KBM-7 (cell line): Measurements from ENCODE around the gene LSAMP.
A peak's percentile ranks its signal among the peaks of the same experiment; 100 is the strongest.

ENCODE experiments used
- DNase-seq: peaks from one replicate; pipeline ENCODE4 v3.0.0-alpha.2; 2015
- in situ Hi-C: fragments of 300-500 bp; cut with MboI; formaldehyde crosslinking; loops from 2 replicates; pipeline ENCODE4 v1.14.3; 2020; ENCODE audit warnings: low sequenced_read_pairs, low pct_unique_long_range_greater_than_20kb, mixed read lengths

Gene LSAMP

DNA sequence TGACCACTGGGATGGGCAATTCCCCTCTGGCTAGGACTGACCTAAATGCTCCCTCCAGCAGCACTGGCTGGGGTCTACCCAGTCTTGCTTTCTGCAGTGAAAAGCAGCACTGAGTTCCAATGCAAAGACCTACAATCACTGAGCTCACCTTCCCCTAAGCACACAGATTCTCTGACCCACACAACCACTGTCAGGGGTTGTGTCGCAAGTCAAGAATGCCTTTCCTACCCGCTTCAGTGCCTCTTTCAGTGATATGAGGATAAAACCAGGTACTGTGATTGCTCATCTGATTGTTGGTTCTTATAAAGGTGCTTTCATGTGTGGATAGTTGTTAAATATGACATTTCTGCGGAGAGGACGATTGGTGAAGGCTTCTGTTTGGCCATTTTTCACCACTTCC lies 476.4 kb downstream of the LSAMP start:
- no peak for DNase-seq
- in situ Hi-C loops, result no loop called here

DNA sequence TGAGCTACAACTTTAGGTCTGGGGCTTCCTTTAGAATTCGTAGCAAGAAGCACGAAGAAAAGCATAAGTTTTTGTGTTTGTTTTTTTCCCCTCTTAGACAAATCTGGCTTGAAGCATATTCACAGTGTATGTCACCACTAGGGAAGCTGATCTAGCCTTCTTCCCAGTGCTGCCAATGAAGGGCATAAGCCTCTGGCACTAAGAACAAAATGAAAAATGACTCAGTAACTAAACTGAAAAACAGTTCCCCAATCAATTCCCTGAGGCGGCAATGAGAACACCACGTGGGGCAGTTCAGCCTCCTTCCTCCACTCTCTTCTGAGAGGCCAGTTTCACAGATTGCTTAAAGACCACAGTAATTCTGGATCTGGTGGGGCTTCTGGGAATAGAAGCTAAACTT lies 483.9 kb downstream of the LSAMP start:
- in situ Hi-C loops, result no loop called here
- DNase-seq, result no peak

DNA sequence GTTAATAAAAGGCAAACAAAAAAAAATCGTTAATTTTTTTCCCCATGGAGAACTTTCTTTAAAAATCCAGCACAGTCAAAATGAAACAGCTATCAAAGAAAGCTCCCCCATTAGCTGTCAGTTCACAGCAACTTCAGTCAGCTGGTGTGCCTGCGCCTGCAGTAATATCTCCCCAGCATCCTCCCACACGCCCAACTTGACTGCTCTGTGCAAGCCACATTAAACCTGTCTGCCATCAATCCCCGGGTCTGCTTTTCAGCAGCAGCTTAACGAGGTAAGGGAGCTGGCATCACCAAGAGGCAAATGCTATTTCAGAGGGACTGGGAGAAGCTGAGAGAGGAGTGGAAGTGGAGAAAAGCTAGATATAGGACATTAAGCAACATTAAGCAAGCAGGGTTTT lies 484.5 kb downstream of the LSAMP start:
- DNase-seq, result no peak

DNA sequence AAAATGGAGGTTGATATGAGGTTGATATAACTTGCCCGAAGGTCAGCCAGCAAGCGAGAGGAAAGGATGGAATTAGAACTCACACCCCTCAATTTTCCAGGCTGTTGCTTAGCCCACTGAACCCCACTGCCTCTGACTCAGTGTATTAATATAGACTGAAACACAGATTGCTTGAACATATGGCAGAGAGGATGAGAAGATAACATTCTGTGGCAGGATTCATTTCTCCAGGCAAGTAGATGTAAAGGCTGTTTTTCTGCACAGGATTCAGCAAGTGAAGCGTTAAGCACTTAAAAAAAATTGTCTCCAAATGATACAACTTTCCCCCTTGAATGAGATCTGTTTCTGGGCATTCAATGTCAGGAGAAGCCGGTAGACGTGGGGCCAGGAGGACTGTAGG lies 486.8 kb downstream of the LSAMP start:
- in situ Hi-C loops, result no loop called here
- DNase-seq, result no peak

More for the DNA sequence above, 484.5 kb downstream of the LSAMP start:
- in situ Hi-C loops, result no loop called here

DNA sequence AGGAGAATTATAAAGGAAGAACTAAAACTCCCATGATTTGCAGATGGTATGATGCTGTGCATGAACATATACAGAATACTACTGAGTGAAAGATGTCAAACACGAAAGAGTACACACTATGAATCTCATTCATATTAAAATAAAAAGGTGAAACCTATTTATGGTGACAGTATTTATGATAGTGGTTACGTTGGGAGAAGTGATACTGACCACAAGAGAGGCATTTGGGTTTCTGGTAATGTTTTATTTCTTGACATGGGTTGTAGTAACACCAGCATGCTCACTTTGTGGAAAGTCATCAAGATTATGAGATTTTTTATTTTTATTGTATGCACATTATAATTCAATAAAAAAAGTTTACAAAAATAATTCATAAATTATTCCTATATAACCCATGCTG lies 498.0 kb downstream of the LSAMP start:
- in situ Hi-C loops, result no loop called here
- DNase-seq, result no peak

DNA sequence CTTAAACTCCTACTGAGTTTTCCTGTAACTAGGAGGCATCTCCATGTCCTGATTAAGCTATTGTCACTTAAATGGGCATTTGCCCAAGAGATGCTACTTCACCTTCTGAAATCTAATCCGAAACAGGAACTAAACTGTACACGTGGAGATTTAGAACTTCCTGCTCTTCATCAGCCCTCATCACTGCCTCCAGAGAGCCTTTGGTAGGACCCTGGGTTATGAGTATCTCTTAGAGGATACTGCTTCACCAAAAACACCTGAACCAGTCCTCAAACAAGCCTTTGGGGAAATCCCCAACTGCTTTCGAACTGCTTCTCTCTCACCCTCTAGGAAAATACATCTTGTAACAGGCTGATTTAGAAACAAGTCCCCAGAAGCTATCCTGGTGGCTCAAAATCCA lies 501.7 kb downstream of the LSAMP start:
- no peak for DNase-seq
- in situ Hi-C loops, result no loop called here

DNA sequence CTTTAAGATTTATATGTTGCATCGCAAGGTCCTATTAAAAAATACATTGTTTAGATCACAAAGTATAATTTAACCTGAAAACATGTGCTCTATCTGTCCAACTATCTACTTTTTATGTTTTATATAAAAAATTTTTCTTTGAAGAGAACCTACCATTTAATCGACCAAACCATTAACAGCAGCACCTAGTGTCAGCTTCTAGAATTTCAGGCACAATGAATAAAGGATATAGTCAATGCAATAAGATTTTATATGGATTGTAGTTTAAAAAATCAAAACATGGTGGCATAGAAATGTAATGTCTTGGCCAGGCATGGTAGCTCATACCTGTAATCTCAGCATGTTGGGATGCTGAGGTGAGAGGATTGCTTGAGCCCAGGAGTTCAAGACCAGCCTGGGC lies 508.2 kb downstream of the LSAMP start:
- DNase-seq, result no peak
- in situ Hi-C loops, result no loop called here

DNA sequence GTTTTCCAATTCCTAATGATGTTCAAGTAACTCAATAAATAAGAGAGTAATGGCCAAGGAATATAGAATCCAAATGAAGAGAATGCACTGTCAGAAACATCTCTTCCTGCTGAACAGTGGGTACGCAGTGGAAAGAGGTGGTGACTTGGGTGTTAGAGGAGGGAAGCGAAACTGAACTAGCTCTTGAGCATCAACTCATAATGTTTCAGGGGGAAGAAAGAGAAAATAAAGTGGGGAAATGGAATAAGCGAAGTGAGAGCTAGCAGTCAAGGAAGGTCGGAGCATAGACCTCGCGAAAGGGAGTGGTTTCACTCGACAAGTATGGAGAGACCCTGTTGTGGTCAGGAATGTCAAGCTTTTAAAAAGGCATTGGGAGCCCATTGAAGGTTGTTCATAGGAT lies 512.5 kb downstream of the LSAMP start:
- in situ Hi-C loops, result no loop called here
- DNase-seq, result no peak

DNA sequence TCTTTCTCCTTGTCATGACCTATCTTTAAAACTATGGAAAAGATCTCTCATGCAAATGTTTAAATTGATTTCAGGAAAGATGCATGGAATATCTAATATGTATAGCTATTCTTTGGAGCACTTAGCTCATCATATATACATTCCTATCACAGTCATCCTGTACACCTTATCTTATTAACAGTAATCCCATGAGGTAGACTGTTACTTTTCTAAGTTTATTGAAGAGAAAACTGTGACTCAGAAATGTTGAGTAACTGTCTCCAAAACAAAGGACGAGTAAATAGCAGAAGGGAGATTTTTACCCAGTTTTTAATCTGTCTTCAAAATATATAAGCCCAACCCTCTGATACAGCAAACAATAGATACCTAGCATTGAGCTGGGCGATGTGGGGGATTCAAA lies 513.7 kb downstream of the LSAMP start:
- in situ Hi-C loops, result no loop called here
- no peak for DNase-seq

DNA sequence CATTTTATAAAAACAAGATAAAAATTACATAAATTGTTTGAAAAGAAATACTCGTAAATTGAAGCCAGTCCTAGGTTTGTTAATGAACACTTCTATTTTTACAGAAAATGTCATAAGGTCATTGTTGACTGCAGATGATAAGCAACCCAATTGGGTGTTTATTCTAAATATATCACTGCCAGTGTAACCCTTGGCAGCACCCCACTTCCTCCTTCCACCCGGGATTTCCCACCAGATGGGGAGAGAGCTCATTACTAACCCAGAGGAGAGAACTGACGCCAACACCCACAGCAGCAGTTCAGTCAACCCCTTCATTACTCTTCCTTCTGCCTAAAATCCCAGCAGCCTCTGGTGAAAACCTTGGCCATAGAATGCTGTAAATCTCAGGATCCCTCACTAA lies 514.4 kb downstream of the LSAMP start:
- in situ Hi-C loops, result no loop called here
- DNase-seq, result no peak

DNA sequence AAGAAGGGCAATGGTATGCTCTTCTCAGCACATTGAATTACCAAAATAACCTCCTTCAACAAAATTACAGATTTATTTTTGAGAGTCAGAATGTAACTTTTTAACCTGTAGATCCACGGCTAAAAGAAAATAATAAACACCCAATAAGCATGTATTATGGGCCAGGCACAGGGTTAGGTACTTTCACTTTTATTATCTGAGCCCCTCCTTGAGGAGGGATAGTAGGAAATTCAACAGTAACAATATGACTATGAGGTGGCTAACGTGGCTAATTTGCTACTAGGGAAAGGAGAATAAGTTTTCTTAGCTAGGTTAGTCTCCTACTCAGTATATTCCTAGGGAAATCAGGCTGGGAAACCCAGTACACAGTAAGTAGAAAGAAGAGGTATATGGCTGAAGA lies 515.1 kb downstream of the LSAMP start:
- DNase-seq, result no peak
- in situ Hi-C loops, result no loop called here

DNA sequence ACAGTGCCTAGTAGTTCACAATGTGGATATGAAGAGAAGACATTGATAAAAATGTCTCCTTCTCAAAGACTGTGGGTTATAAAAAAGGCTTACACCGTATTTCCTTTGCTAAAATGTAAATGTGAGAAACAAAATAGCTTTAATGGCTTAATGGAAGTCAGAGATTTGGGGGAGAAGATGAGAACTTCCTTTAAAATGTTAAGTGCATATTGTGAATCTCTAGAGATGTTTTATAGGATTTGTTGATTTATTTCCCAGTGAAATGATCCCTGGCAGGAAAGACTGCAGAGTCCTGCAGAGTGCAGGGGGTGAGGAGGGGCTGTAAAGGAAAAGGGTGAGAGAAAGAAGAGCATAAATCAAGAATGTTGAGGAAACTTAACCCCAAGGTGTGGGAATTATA lies 516.9 kb downstream of the LSAMP start:
- DNase-seq, result no peak
- in situ Hi-C loops, result no loop called here

DNA sequence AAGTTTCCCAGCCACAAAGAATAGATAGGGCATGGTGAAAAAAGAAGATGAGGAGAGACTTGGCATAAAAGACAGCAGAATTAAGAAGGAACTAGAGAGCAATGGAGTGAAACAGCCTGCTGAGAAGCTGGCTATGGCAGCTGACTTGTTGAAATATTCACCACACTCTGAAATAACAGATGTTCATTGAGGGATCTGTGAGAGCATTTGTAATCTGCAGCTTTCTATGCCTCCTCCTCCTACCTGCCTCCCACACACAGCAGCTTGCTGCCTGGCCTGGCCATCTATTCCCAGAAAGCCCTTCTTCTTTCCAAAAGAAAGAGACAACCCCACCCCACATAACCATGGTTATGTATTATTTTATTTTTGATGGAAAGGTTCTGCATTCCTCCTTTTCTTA lies 518.1 kb downstream of the LSAMP start:
- in situ Hi-C loops, result no loop called here
- no peak for DNase-seq

DNA sequence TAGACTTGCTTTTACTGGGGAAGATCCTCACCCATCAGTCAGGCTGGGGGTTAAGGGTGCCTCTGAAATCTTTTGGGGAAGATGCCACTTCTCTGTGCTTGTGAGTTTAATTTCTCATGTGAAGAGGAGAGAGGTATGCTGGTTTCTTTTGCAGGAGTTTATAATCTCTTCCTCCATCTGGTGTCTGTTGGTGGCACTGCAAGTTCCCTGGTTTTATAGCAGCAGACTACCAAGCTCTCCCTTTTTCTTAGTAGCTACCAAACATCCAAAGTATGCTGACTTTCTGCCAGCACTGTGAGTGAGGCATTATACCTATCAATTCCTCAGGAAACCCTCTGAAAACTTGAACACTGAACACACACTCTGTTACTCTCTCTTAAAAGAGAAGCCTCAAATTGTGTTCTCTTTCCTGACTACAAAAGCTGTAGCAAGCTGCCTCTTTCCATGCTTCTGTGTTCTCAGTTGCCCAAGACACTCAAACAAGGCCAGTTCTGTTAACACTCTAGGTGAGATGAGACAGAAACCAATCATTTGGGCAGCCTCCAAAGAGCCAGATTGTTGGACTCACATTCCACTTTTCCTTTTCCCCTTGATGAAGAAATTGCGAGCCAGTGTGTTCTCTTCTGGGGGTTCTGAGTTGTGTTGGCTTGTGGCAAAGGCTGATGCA lies 522.5 kb downstream of the LSAMP start:
- in situ Hi-C loops, result no loop called here

DNA sequence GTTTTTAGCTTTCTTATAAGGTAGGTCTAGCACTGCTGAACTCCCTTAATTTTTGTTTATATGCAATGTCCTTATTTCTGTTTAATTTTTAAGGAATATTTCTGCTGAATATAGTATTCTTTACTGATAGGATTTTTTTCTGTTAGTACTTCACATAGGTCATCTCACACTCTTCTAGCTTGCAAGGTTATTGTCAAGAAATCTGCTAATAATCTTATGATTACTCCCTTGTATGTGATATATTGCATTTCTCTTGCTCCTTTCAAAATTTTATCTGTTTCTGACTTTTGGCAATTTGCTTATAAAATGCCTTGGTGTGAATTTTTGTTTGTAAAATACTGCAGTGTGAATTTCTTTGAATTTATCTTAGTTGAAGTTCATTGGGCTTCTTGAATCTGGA lies 523.6 kb downstream of the LSAMP start:
- DNase-seq, result no peak
- in situ Hi-C loops, result no loop called here

More for the DNA sequence above, 522.5 kb downstream of the LSAMP start:
- peak; percentile 38 for DNase-seq

DNA sequence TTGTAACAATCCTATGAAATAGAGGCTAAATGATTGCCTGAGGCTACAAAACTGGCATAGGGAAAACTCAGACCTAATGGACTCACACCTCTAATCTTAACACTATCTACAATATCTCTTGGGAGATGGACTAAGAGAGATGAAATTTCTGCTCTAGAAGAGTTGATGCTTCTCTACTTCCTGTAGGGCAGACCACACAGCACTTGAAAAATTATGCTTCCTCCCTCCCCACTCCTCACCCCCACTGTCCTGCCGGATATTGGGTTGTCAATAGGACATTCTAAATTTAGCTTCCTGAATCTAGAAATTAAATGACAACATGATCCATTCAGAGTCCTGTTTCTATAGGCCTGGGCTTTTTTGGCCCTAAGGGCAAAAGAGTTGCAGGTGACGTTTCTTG lies 526.4 kb downstream of the LSAMP start:
- in situ Hi-C loops, result no loop called here
- peak; percentile 11 for DNase-seq

DNA sequence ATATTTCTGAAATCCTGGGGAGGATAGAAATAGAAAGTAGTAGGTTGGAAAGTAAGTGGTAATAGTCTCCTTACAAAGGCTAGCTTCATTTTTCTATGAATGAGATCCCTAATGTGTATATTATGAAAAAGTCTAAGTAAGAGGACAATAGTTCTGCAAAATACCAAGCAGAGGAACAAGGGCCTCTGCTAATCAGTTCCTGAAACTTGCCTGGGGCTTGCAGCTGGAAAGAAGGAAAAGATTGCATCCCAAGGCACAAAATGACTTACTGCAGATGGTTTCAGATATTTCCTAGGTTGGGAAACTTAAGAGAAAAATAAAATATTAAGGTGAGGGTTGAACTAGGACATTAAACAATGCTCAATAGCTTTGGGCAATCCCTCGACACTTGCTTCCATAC lies 528.4 kb downstream of the LSAMP start:
- no peak for DNase-seq

DNA sequence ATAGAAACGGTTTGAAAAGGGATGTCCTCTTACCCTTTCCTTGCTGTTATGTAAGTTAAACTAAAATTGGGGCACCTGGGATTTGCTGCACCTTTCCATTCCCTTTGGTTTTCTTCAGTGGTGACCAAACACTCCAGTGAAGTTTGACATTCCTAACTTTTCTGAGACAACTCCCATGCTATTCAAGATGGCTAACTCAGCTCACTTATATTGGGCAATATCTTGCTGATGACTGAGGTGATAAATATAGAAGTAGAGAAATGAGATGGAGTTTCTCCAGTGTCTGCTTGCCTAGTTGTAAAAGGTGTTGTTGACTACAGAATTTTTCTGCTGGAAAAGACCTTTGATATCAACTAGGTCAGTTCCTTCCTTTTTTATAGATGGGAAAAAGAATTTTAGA lies 530.2 kb downstream of the LSAMP start:
- in situ Hi-C loops, result no loop called here
- no peak for DNase-seq

More for the DNA sequence above, 528.4 kb downstream of the LSAMP start:
- in situ Hi-C loops, result no loop called here

DNA sequence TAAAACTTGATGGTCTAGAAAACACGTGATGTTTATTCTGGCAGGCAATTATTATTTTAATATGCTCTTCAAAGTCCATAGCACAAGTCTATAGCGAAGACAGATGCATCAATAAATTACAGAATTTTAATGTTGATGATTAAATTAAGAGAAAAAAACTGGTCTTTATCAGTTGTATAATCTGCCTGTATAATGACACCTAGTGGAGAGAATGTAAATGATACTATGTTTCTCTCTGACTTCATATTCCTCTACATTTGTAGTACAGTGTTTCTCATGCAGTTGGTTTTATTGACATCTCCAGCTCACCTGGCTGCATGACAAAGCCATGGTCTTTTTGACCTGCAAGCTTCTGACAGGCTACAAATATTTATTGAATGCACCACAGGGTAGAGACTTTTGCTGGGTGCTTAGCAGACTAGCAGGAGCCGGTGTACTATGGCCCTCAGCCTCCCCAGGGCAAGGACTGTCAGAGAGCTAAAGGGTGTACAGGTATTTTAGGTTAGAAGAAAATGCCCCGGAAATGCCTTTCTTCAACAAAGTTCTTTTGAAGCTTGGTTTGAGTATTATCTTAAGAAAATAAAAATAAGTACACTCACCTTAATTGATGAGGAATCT lies 532.1 kb downstream of the LSAMP start:
- in situ Hi-C loops, result no loop called here
- DNase-seq, result no peak

DNA sequence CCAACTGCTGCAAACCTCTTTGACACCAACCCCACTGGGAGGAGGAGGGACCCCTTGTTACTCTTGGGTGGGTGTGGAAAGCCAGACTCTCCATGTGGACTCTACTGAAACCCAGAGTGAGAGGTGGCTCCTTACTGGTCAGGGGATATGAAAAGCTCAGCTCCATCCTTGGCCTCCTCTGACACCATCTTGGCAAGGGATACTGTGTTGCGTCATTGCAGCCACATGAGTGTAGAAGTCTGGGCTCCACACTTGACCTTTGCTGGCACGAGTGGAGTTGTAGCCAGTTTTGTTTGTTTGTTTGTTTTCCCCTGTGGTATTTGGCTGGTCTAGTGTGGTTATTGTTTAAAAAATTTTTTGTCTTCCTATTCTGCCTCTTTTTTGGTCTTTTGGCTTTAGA lies 532.9 kb downstream of the LSAMP start:
- in situ Hi-C loops, result no loop called here
- DNase-seq, result no peak

DNA sequence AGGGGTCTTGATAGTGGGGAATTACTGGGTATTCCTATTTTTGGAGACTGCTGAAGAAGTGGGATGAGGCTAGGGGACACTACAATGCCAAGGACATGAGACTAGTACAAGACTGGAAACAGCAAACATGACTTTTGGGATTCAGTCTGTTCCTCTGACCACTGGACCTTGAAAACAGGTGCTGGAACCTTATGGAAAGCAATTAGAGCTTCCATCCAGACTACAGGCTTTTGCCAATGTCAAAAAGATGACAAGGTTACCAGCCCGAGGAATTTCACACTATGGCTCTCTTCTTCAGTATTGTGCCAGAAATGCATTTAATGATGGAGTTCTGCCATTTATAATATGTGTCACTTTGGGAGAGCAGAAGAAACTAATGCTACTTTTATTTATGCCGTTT lies 539.4 kb downstream of the LSAMP start:
- in situ Hi-C loops, result no loop called here
- DNase-seq, result no peak
